Measurements from ENCODE around the gene LRRC2. TPM values are rescaled to one million over a fixed set of nuclear protein-coding genes. Genes with fewer than 3 reads are reported as not detected.

The LRRC2 gene
- total and polyA plus RNA-seq, 7 experiments from 2014 or later, result 0.10 to 0.48 (median 0.32) TPM; not detected in 2

- H3K4me3 Mint-ChIP-seq, result no peak overlapping the region
- H3K4me3 ChIP-seq (ENCODE audit: low read length), result no peak overlapping the region
- H3K36me3 Mint-ChIP-seq, result no peaks in the 10 kb centered on the region
- peaks cover 0 to 1% (median 0%) of the 10 kb centered on the region in 11 donors for H3K9me3 Mint-ChIP-seq
- no peaks in the 10 kb centered on the region for H3K27me3 ChIP-seq (ENCODE audit: control insufficient read depth in 2 of 2, insufficient read depth in 2 of 2, low read length in 2 of 2)
- peak overlapping the region in 2 of 9 donors; percentile 18 for H3K27ac Mint-ChIP-seq
- DNase-seq (no peak), ATAC-seq (no peak)
- H3K36me3 ChIP-seq (ENCODE audit: control insufficient read depth in 2 of 3, insufficient read depth in 3 of 3, low read length in 3 of 3), result no peaks in the 10 kb centered on the region
- POLR2A ChIA-PET, result no interaction called here
- CTCF ChIA-PET, result interaction anchor here (1.1 to 1.2 kb wide), 2 partner anchors 12 to 39 kb away, joined by 3 to 4 read pairs; no protein-coding TSS in a partner anchor
- no peak overlapping the region for H3K27ac ChIP-seq (ENCODE audit: low read depth, low read length)
- H3K27me3 Mint-ChIP-seq, result peaks cover 0 to 8% (median 0%) of the 10 kb centered on the region in 5 donors
- peaks cover 9 to 40% (median 18%) of the 10 kb centered on the region in 7 donors for H3K4me1 Mint-ChIP-seq
- intact Hi-C loops (cut with micrococcal nuclease), result no loop called here
- H3K9me3 ChIP-seq (ENCODE audit: control insufficient read depth in 2 of 3, low read length in 3 of 3), result no peaks in the 10 kb centered on the region
- H3K4me1 ChIP-seq (ENCODE audit: control insufficient read depth in 2 of 2, insufficient read depth in 2 of 2, low read length in 2 of 2), result peaks cover 5% of the 10 kb centered on the region in 2 donors
These were observed 65.2 kb downstream of the LRRC2 start for GRCh38 chr3:46500656-46501635.

- no peak overlapping the region for H3K27ac ChIP-seq (ENCODE audit: low read depth, low read length)
- Mint-ChIP-seq H3K9me3 (peaks cover 0 to 1% (median 0%) of the 10 kb centered on the region in 11 donors), H3K27me3 (peaks cover 0 to 8% (median 0%) of the 10 kb centered on the region in 5 donors), H3K4me3 (no peak overlapping the region), H3K27ac (no peak overlapping the region), H3K4me1 (peaks cover 7 to 30% (median 18%) of the 10 kb centered on the region in 7 donors), H3K36me3 (no peaks in the 10 kb centered on the region)
- CTCF ChIA-PET, result interaction anchor here (1.1 kb wide), 1 partner anchor 40 kb away, joined by 4 read pairs; no protein-coding TSS in a partner anchor
- DNase-seq (no peak), ATAC-seq (no peak)
- no peaks in the 10 kb centered on the region for H3K36me3 ChIP-seq (ENCODE audit: control insufficient read depth in 2 of 3, insufficient read depth in 3 of 3, low read length in 3 of 3)
- peaks cover 5% of the 10 kb centered on the region in 2 donors for H3K4me1 ChIP-seq (ENCODE audit: control insufficient read depth in 2 of 2, insufficient read depth in 2 of 2, low read length in 2 of 2)
- H3K4me3 ChIP-seq (ENCODE audit: low read length), result no peak overlapping the region
- POLR2A ChIA-PET, result interaction anchor here (0.6 to 1.1 kb wide), 2 partner anchors 9 to 33 kb away, joined by 4 read pairs; no protein-coding TSS in a partner anchor
- H3K27me3 ChIP-seq (ENCODE audit: control insufficient read depth in 2 of 2, insufficient read depth in 2 of 2, low read length in 2 of 2), result no peaks in the 10 kb centered on the region
- intact Hi-C loops (cut with micrococcal nuclease), result no loop called here
- no peaks in the 10 kb centered on the region for H3K9me3 ChIP-seq (ENCODE audit: control insufficient read depth in 2 of 3, low read length in 3 of 3)
These were observed 67.1 kb downstream of the LRRC2 start for GRCh38 chr3:46498916-46499519.

GRCh38 chr3:46497556-46498265 is 68.4 kb downstream of the LRRC2 start, which contains the start of gene RTP3:
RTP3 (plus strand) TSS chr3:46497976; CDS start chr3:46498063, 87 bp downstream.
- Mint-ChIP-seq H3K4me3 (no peak within 1 kb of the TSS), H3K9me3 (no peaks in the 10 kb centered on the region), H3K27ac (peak within 1 kb of the TSS in 4 of 9 donors; percentile 18 to 83 (median 49)), H3K36me3 (no peaks in the 10 kb centered on the region), H3K4me1 (peaks cover 5 to 20% (median 9%) of the 10 kb centered on the region in 7 donors), H3K27me3 (peaks cover 0 to 8% (median 0%) of the 10 kb centered on the region in 5 donors)
- CTCF ChIA-PET, result interaction anchor here (1.6 to 2.5 kb wide), 5 partner anchors 10 to 131 kb away, joined by 4 to 34 read pairs (median 9); no protein-coding TSS in a partner anchor
- H3K27me3 ChIP-seq (ENCODE audit: control insufficient read depth in 2 of 2, insufficient read depth in 2 of 2, low read length in 2 of 2), result no peaks in the 10 kb centered on the region
- no peak for ATAC-seq
- peaks cover 5% of the 10 kb centered on the region in 2 donors for H3K4me1 ChIP-seq (ENCODE audit: control insufficient read depth in 2 of 2, insufficient read depth in 2 of 2, low read length in 2 of 2)
- no peak for DNase-seq
- POLR2A ChIA-PET, result interaction anchor here (0.8 to 1.1 kb wide), 2 partner anchors 8 to 41 kb away, joined by 3 to 4 read pairs; no protein-coding TSS in a partner anchor
- no peak within 1 kb of the TSS for H3K27ac ChIP-seq (ENCODE audit: low read depth, low read length)
- H3K36me3 ChIP-seq (ENCODE audit: control insufficient read depth in 2 of 3, insufficient read depth in 3 of 3, low read length in 3 of 3), result no peaks in the 10 kb centered on the region
- H3K9me3 ChIP-seq (ENCODE audit: control insufficient read depth in 2 of 3, low read length in 3 of 3), result no peaks in the 10 kb centered on the region
- intact Hi-C loops (cut with micrococcal nuclease), result no loop called here
- H3K4me3 ChIP-seq (ENCODE audit: low read length), result no peak within 1 kb of the TSS

- CTCF ChIA-PET, result interaction anchor here (0.9 to 2.5 kb wide), 9 partner anchors 9 to 132 kb away, joined by 3 to 34 read pairs (median 4); no protein-coding TSS in a partner anchor
- Mint-ChIP-seq H3K4me1 (peaks cover 5 to 20% (median 9%) of the 10 kb centered on the region in 7 donors), H3K36me3 (no peaks in the 10 kb centered on the region), H3K9me3 (no peaks in the 10 kb centered on the region), H3K4me3 (no peak overlapping the region), H3K27ac (peak overlapping the region in 2 of 9 donors; percentile 24 to 83), H3K27me3 (peaks cover 0 to 9% (median 0%) of the 10 kb centered on the region in 5 donors)
- Histone ChIP-seq H3K27ac (ENCODE audit: low read depth, low read length) (no peak overlapping the region), H3K9me3 (ENCODE audit: control insufficient read depth in 2 of 3, low read length in 3 of 3) (no peaks in the 10 kb centered on the region), H3K27me3 (ENCODE audit: control insufficient read depth in 2 of 2, insufficient read depth in 2 of 2, low read length in 2 of 2) (no peaks in the 10 kb centered on the region), H3K4me3 (ENCODE audit: low read length) (no peak overlapping the region), H3K36me3 (ENCODE audit: control insufficient read depth in 2 of 3, insufficient read depth in 3 of 3, low read length in 3 of 3) (no peaks in the 10 kb centered on the region), H3K4me1 (ENCODE audit: control insufficient read depth in 2 of 2, insufficient read depth in 2 of 2, low read length in 2 of 2) (peaks cover 5% of the 10 kb centered on the region in 2 donors)
- POLR2A ChIA-PET, result interaction anchor here (0.8 kb wide), 1 partner anchor 42 kb away, joined by 3 read pairs; no protein-coding TSS in a partner anchor
- DNase-seq (peak in 7 of 9 donors; percentile 15 to 46 (median 31)), ATAC-seq (peak; percentile 44)
- intact Hi-C loops (cut with micrococcal nuclease), result loop anchor here (1.0 kb wide), 3 partner anchors 9 to 61 kb away; no protein-coding TSS in a partner anchor
These were observed 69.2 kb downstream of the LRRC2 start for GRCh38 chr3:46496746-46497555.

- H3K4me3 ChIP-seq (ENCODE audit: low read length), result no peak overlapping the region
- H3K27me3 Mint-ChIP-seq, result peaks cover 0 to 10% (median 0%) of the 10 kb centered on the region in 5 donors
- H3K27ac ChIP-seq (ENCODE audit: low read depth, low read length), result no peak overlapping the region
- ChIA-PET POLR2A (interaction anchor here (0.7 kb wide), 1 partner anchor 143 kb away, joined by 3 read pairs; no protein-coding TSS in a partner anchor), CTCF (interaction anchor here (0.9 to 2.5 kb wide), 8 partner anchors 8 to 133 kb away, joined by 3 to 34 read pairs (median 6); no protein-coding TSS in a partner anchor)
- DNase-seq (no peak), ATAC-seq (no peak)
- no peak overlapping the region for H3K27ac Mint-ChIP-seq
- peaks cover 5% of the 10 kb centered on the region in 2 donors for H3K4me1 ChIP-seq (ENCODE audit: control insufficient read depth in 2 of 2, insufficient read depth in 2 of 2, low read length in 2 of 2)
- no peaks in the 10 kb centered on the region for H3K27me3 ChIP-seq (ENCODE audit: control insufficient read depth in 2 of 2, insufficient read depth in 2 of 2, low read length in 2 of 2)
- peaks cover 5 to 20% (median 9%) of the 10 kb centered on the region in 7 donors for H3K4me1 Mint-ChIP-seq
- no peak overlapping the region for H3K4me3 Mint-ChIP-seq
- H3K36me3 Mint-ChIP-seq, result no peaks in the 10 kb centered on the region
- H3K9me3 Mint-ChIP-seq, result no peaks in the 10 kb centered on the region
- intact Hi-C loops (cut with micrococcal nuclease), result loop anchor here (1.0 kb wide), 3 partner anchors 8 to 62 kb away; no protein-coding TSS in a partner anchor
- H3K36me3 ChIP-seq (ENCODE audit: control insufficient read depth in 2 of 3, insufficient read depth in 3 of 3, low read length in 3 of 3), result no peaks in the 10 kb centered on the region
- no peaks in the 10 kb centered on the region for H3K9me3 ChIP-seq (ENCODE audit: control insufficient read depth in 2 of 3, low read length in 3 of 3)
These were observed 70.1 kb downstream of the LRRC2 start for GRCh38 chr3:46495901-46496456.
